ENCODE results near the gene SLC15A3.
A peak's percentile ranks its signal among the peaks of the same experiment; 100 is the strongest.

Gene SLC15A3

GRCh38 chr11:60915248-60915914 is 36.6 kb downstream of the SLC15A3 start:
- DNase-seq, result peak; percentile 36
- Histone ChIP-seq H3K4me3 (ENCODE audit: low read depth, low read length) (peak overlapping the region; percentile 79), H3K27me3 (replicated peaks) (no peaks in the 10 kb centered on the region), H3K27ac (peak overlapping the region; percentile 2), H3K36me3 (replicated peaks) (peaks cover 7% of the 10 kb centered on the region)
- peak; percentile 56 for TF ChIP-seq CTCF (IDR thresholded peaks at IDR 0.05; ENCODE audit: low read depth, low read length, missing control alignments)
- in situ Hi-C loops (cut with HindIII; ENCODE audit: low pct_ligation_motif_present, low sequenced_read_pairs), result no loop called here

- H3K27me3 ChIP-seq (replicated peaks), result no peaks in the 10 kb centered on the region
- no peak for DNase-seq
- peak overlapping the region; percentile 79 for H3K4me3 ChIP-seq (ENCODE audit: low read depth, low read length)
- H3K36me3 ChIP-seq (replicated peaks), result peaks cover under 1% of the 10 kb centered on the region
- in situ Hi-C loops (cut with HindIII; ENCODE audit: low pct_ligation_motif_present, low sequenced_read_pairs), result no loop called here
- no peak for TF ChIP-seq CTCF (IDR thresholded peaks at IDR 0.05; ENCODE audit: low read depth, low read length, missing control alignments)
- peak overlapping the region; percentile 95 for H3K27ac ChIP-seq
These were observed 37.2 kb downstream of the SLC15A3 start for GRCh38 chr11:60914633-60915247.

GRCh38 chr11:60913793-60914632 is 38.0 kb downstream of the SLC15A3 start, which contains the start of gene TMEM109:
Gene TMEM109, plus strand, starts transcription at chr11:60914158. Its CDS starts 5,536 bp downstream, at chr11:60919694.
- in situ Hi-C loops (cut with HindIII; ENCODE audit: low pct_ligation_motif_present, low sequenced_read_pairs), result no loop called here
- H3K36me3 ChIP-seq (replicated peaks), result no peaks in the 10 kb centered on the region
- H3K4me3 ChIP-seq (ENCODE audit: low read depth, low read length), result peak within 1 kb of the TSS; percentile 79
- H3K27ac ChIP-seq, result peak within 1 kb of the TSS; percentile 95
- no peaks in the 10 kb centered on the region for H3K27me3 ChIP-seq (replicated peaks)
- no peak for TF ChIP-seq CTCF (IDR thresholded peaks at IDR 0.05; ENCODE audit: low read depth, low read length, missing control alignments)
- DNase-seq, result peak; percentile 83

- no peaks in the 10 kb centered on the region for H3K36me3 ChIP-seq (replicated peaks)
- peak overlapping the region; percentile 79 for H3K4me3 ChIP-seq (ENCODE audit: low read depth, low read length)
- DNase-seq, result no peak
- TF ChIP-seq CTCF (IDR thresholded peaks at IDR 0.05; ENCODE audit: low read depth, low read length, missing control alignments), result no peak
- peak overlapping the region; percentile 95 for H3K27ac ChIP-seq
- in situ Hi-C loops (cut with HindIII; ENCODE audit: low pct_ligation_motif_present, low sequenced_read_pairs), result no loop called here
- H3K27me3 ChIP-seq (replicated peaks), result no peaks in the 10 kb centered on the region
These were observed 39.0 kb downstream of the SLC15A3 start for GRCh38 chr11:60912851-60913528.

DNA sequence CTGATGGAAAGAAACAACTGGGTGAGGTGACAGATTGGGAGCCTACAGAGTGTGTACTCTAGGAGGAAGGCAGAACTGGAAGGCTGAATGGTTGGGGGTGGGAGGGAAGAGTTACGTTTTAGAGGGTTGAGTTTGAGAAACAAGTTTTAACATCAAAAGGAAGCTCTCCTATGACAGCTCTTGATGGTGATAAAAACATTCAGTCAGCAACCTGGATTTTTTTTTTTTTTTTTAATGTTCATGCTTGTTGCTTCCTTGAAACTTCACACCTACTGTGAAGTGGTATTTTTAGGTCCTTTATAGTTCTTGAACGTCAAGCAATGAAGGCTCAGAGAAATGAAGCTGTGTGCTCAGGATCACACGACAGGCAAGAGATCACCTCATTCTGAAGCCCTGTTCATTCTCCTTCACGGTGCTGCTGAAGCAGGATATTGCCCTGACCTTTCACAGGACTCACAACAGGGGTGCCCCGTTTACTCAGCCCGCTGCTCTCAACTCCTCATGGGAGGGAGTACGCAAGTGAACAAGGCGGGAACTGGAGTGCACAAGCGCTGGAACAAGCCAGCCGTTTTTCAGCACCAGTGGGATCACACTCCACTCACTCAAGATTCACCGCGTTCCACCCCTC is 39.6 kb downstream of the SLC15A3 start:
- H3K36me3 ChIP-seq (replicated peaks), result no peaks in the 10 kb centered on the region
- in situ Hi-C loops (cut with HindIII; ENCODE audit: low pct_ligation_motif_present, low sequenced_read_pairs), result no loop called here
- H3K27ac ChIP-seq, result no peak overlapping the region
- no peak for DNase-seq
- TF ChIP-seq CTCF (IDR thresholded peaks at IDR 0.05; ENCODE audit: low read depth, low read length, missing control alignments), result no peak
- H3K4me3 ChIP-seq (ENCODE audit: low read depth, low read length), result peak overlapping the region; percentile 22
- H3K27me3 ChIP-seq (replicated peaks), result no peaks in the 10 kb centered on the region

All from brain microvascular endothelial cell (primary cell).